HG03060 (cell line): Measurements from ENCODE around the gene TXNRD1.
"Not testable (repeated sequence)": the region's sequence is repeated elsewhere in the genome, so short reads cannot be mapped to it uniquely, and the experiment has no call there.

Source experiments
- ATAC-seq: cut with Tn5 transposase; IDR thresholded peaks from one replicate; pipeline ENCODE4 v1.9.1; 2021; ENCODE audit warnings: low read depth, moderate number of reproducible peaks; ENCODE audit not compliant: unreplicated experiment

TXNRD1 gene

GRCh38 chr12:104394086-104394485, 178.5 kb downstream of the TXNRD1 start:
- not testable (repeated sequence) for ATAC-seq
